Activated CD4-positive, alpha-beta memory T cell treated with anti-CD3 and anti-CD28 coated beads for 36 hours (primary cell): ENCODE measurements around the gene TANC1. TPM values are rescaled to one million over a fixed set of nuclear protein-coding genes. Genes with fewer than 3 reads are reported as not detected.
"Not testable (repeated sequence)": the region's sequence is repeated elsewhere in the genome, so short reads cannot be mapped to it uniquely, and the experiment has no call there.

Experiments used
- CTCF ChIA-PET: fragments of 350-600 bp; sonication (Branson Sonifier 250); formaldehyde crosslinking; loops from one replicate; lab custom pipeline; 2021; ENCODE audit warnings: antibody characterized with exemption, inconsistent platforms; lab: Charles Lee
- POLR2A ChIA-PET: fragments of 350-600 bp; sonication (Branson Sonifier 250); formaldehyde crosslinking; loops from one replicate; lab custom pipeline; 2021; ENCODE audit warnings: antibody characterized with exemption; lab: Charles Lee
- DNase-seq: peaks from one replicate; pipeline ENCODE4 v3.0.0-alpha.2; 2020
- H3K27ac Mint-ChIP-seq: one replicate; pipeline ENCODE4 v1.8.0; 2021; ENCODE audit warnings: mixed read lengths
- H3K27me3 Mint-ChIP-seq: one replicate; pipeline ENCODE4 v1.8.0; 2021; ENCODE audit warnings: mixed read lengths
- H3K36me3 Mint-ChIP-seq: one replicate; pipeline ENCODE4 v1.8.0; 2021; ENCODE audit warnings: mixed read lengths
- H3K4me1 Mint-ChIP-seq: one replicate; pipeline ENCODE4 v1.8.0; 2021; ENCODE audit warnings: low read depth, mixed read lengths
- H3K4me3 Mint-ChIP-seq: one replicate; pipeline ENCODE4 v1.8.0; 2021; ENCODE audit warnings: mild to moderate bottlenecking, mixed read lengths
- H3K9me3 Mint-ChIP-seq: one replicate; pipeline ENCODE4 v1.8.0; 2021; ENCODE audit warnings: mixed read lengths
- intact Hi-C: fragments of 100-400 bp; cut with micrococcal nuclease; formaldehyde crosslinking; loops from one replicate; pipeline ENCODE4 v1.15.1; 2023
- total RNA-seq, 2 experiments: library from RNA; stranded (reverse); gene quantifications; one replicate each; pipeline ENCODE4 v1.2.3, GENCODE V29; 2021

Gene TANC1
- total RNA-seq, 2 experiments from 2014 or later: 0.63 to 0.86 TPM

GRCh38 chr2:159091381-159091780 is 122.9 kb downstream of the TANC1 start:
- peaks cover 4% of the 10 kb centered on the region for H3K27me3 Mint-ChIP-seq
- no peak overlapping the region for H3K27ac Mint-ChIP-seq
- POLR2A ChIA-PET: no interaction called here
- DNase-seq: no peak
- peaks cover 2% of the 10 kb centered on the region for H3K36me3 Mint-ChIP-seq
- H3K4me1 Mint-ChIP-seq: peaks cover 32% of the 10 kb centered on the region
- intact Hi-C loops: loop anchor here (10.0 kb wide), 1 partner anchor 117 kb away; no protein-coding TSS in a partner anchor
- CTCF ChIA-PET: interaction anchor here (1.2 kb wide), 1 partner anchor 27 kb away, joined by 3 read pairs; no protein-coding TSS in a partner anchor
- H3K4me3 Mint-ChIP-seq: no peak overlapping the region
- H3K9me3 Mint-ChIP-seq: peaks cover 8% of the 10 kb centered on the region

- intact Hi-C loops: loop anchor here (10.0 kb wide), 1 partner anchor 117 kb away; no protein-coding TSS in a partner anchor
- H3K4me3 Mint-ChIP-seq: no peak overlapping the region
- CTCF ChIA-PET: interaction anchor here (1.2 to 1.4 kb wide), 2 partner anchors 25 to 27 kb away, joined by 3 to 5 read pairs; no protein-coding TSS in a partner anchor
- H3K4me1 Mint-ChIP-seq: peaks cover 28% of the 10 kb centered on the region
- peaks cover 14% of the 10 kb centered on the region for H3K9me3 Mint-ChIP-seq
- no peak for DNase-seq
- POLR2A ChIA-PET: no interaction called here
- peaks cover 4% of the 10 kb centered on the region for H3K27me3 Mint-ChIP-seq
- H3K36me3 Mint-ChIP-seq: peaks cover 2% of the 10 kb centered on the region
- no peak overlapping the region for H3K27ac Mint-ChIP-seq
Observed at GRCh38 chr2:159091976-159092375, 123.5 kb downstream of the TANC1 start.

DNA sequence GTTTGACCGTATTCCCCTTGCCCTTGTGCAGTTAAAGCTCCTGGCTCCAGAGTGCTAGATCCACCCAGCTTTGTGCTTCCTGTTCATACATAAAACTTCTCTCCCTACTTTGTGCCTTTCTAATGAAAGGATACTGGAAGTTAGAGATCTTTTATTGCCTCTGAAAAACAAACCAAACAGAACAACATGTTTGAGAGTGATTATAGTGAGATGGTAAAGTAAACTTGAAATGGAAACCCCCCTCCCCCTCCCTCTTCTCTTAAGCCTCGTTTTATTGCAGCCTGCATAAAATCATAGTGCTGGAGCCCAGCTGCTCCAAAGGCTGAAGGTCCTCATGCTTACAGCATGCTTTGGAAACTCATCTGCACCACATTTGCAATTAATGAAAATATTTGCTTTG is 125.1 kb downstream of the TANC1 start:
- intact Hi-C loops: loop anchor here (10.0 kb wide), 1 partner anchor 119 kb away; no protein-coding TSS in a partner anchor
- peaks cover 2% of the 10 kb centered on the region for H3K36me3 Mint-ChIP-seq
- peaks cover 4% of the 10 kb centered on the region for H3K27me3 Mint-ChIP-seq
- POLR2A ChIA-PET: no interaction called here
- no peak overlapping the region for H3K4me3 Mint-ChIP-seq
- peaks cover 16% of the 10 kb centered on the region for H3K9me3 Mint-ChIP-seq
- peaks cover 25% of the 10 kb centered on the region for H3K4me1 Mint-ChIP-seq
- CTCF ChIA-PET: interaction anchor here (0.5 kb wide), 1 partner anchor 168 kb away, joined by 3 read pairs; no protein-coding TSS in a partner anchor
- no peak for DNase-seq
- no peak overlapping the region for H3K27ac Mint-ChIP-seq

- ChIA-PET CTCF (interaction anchor here (1.5 kb wide), 1 partner anchor 25 kb away, joined by 3 read pairs; no protein-coding TSS in a partner anchor), POLR2A (no interaction called here)
- Mint-ChIP-seq H3K27ac (no peak overlapping the region), H3K27me3 (peaks cover 4% of the 10 kb centered on the region), H3K4me3 (no peak overlapping the region), H3K9me3 (peaks cover 16% of the 10 kb centered on the region), H3K36me3 (peaks cover 2% of the 10 kb centered on the region), H3K4me1 (peaks cover 29% of the 10 kb centered on the region)
- no peak for DNase-seq
- intact Hi-C loops: loop anchor here (10.0 kb wide), 1 partner anchor 119 kb away; no protein-coding TSS in a partner anchor
Observed at GRCh38 chr2:159094173-159094737, 125.8 kb downstream of the TANC1 start.

DNA sequence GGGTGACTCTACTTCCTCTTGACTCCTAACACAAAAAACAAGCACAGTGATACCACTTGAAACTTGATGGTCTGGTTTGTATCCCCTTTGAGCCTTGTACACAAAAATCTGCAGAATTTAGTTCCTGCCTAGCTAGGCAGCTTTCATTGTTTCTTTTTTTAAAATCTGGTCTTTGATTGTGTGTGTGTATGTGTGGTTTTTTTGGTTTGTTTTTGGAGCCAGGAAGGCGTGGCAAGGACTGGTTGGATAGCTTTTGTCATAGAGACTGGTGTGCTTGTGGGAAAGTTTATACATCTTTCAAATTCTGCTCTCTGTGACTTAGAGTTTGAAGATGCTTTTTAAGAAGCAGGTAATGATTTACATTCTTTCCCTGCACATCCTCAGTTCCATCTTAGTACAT is 127.4 kb downstream of the TANC1 start:
- H3K36me3 Mint-ChIP-seq: peaks cover 2% of the 10 kb centered on the region

DNA sequence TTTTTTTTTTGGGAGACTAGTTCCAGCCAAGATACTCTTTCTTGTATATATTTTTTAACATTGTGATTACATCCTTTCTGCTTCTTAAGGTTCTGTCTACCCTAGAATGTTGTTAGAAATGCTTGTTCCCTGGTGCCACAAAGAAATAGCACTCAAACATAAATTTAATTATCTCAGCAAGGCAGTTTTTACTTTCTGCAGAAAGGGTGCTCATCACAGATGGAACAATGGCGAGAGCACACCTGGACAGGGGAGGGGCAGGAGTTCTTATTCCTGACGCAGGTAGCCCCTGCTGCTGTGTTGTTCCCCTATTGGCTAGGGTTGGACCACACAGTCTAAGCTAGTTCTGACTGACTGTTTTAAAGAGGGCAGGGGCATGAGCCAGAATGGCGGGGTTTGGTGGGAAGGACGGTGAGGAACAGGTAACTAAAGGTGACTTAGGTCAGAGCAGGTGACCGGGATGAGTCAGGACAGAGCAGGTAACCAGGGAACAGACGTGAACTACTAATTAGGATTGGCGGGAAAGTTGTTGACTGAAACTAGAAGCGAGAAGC is 127.9 kb downstream of the TANC1 start:
- Mint-ChIP-seq H3K4me1 (peaks cover 22% of the 10 kb centered on the region), H3K9me3 (peaks cover 16% of the 10 kb centered on the region)
- H3K36me3 Mint-ChIP-seq, DNase-seq, POLR2A ChIA-PET, H3K27ac Mint-ChIP-seq, H3K27me3 Mint-ChIP-seq, H3K4me3 Mint-ChIP-seq, CTCF ChIA-PET: not testable (repeated sequence)
- intact Hi-C loops: loop anchor here (10.0 kb wide), 1 partner anchor 122 kb away; no protein-coding TSS in a partner anchor

More for the DNA sequence above, 127.4 kb downstream of the TANC1 start:
- Mint-ChIP-seq H3K27me3 (peaks cover 5% of the 10 kb centered on the region), H3K9me3 (peaks cover 16% of the 10 kb centered on the region), H3K27ac (no peak overlapping the region), H3K4me1 (peaks cover 25% of the 10 kb centered on the region), H3K4me3 (no peak overlapping the region)
- DNase-seq: no peak
- intact Hi-C loops: loop anchor here (10.0 kb wide), 1 partner anchor 121 kb away; no protein-coding TSS in a partner anchor
- CTCF ChIA-PET: interaction anchor here (1.5 kb wide), 1 partner anchor 23 kb away, joined by 3 read pairs; no protein-coding TSS in a partner anchor
- POLR2A ChIA-PET: no interaction called here

GRCh38 chr2:159096901-159097300 is 128.5 kb downstream of the TANC1 start:
- CTCF ChIA-PET: no interaction called here
- Mint-ChIP-seq H3K27me3 (peaks cover 5% of the 10 kb centered on the region), H3K36me3 (peaks cover 2% of the 10 kb centered on the region), H3K4me1 (peaks cover 17% of the 10 kb centered on the region), H3K9me3 (peaks cover 16% of the 10 kb centered on the region), H3K27ac (no peak overlapping the region), H3K4me3 (no peak overlapping the region)
- no peak for DNase-seq
- POLR2A ChIA-PET: no interaction called here
- intact Hi-C loops: loop anchor here (10.0 kb wide), 1 partner anchor 122 kb away; no protein-coding TSS in a partner anchor

DNA sequence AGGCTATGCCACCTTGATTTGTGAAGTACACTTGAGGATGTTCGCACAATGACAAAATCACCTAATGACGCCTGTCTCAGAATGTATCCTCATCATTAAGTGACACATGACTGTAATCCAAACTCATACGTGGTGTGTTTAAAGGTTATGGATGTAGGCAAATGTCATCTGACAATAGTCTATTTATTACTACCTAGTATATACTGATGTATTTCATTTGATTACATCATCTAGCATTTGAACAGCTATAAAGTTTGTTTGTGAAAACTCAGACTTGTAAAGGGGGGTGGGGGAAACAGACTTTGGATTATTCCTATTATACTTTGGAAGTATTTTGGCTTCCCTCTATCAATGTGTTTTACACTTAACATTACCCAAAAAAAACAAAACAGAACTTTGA is 129.9 kb downstream of the TANC1 start:
- no peak for DNase-seq
- ChIA-PET CTCF (no interaction called here), POLR2A (interaction anchor here (0.7 kb wide), 1 partner anchor 140 kb away, joined by 3 read pairs; no protein-coding TSS in a partner anchor)
- Mint-ChIP-seq H3K4me3 (no peak overlapping the region), H3K27me3 (peaks cover 5% of the 10 kb centered on the region), H3K4me1 (peaks cover 7% of the 10 kb centered on the region), H3K9me3 (peaks cover 16% of the 10 kb centered on the region), H3K36me3 (peaks cover 2% of the 10 kb centered on the region), H3K27ac (no peak overlapping the region)
- intact Hi-C loops: loop anchor here (10.0 kb wide), 1 partner anchor 124 kb away; no protein-coding TSS in a partner anchor

GRCh38 chr2:159098921-159099411 is 130.5 kb downstream of the TANC1 start:
- Mint-ChIP-seq H3K4me1 (peaks cover 4% of the 10 kb centered on the region), H3K4me3 (no peak overlapping the region), H3K27me3 (peaks cover 5% of the 10 kb centered on the region)

DNA sequence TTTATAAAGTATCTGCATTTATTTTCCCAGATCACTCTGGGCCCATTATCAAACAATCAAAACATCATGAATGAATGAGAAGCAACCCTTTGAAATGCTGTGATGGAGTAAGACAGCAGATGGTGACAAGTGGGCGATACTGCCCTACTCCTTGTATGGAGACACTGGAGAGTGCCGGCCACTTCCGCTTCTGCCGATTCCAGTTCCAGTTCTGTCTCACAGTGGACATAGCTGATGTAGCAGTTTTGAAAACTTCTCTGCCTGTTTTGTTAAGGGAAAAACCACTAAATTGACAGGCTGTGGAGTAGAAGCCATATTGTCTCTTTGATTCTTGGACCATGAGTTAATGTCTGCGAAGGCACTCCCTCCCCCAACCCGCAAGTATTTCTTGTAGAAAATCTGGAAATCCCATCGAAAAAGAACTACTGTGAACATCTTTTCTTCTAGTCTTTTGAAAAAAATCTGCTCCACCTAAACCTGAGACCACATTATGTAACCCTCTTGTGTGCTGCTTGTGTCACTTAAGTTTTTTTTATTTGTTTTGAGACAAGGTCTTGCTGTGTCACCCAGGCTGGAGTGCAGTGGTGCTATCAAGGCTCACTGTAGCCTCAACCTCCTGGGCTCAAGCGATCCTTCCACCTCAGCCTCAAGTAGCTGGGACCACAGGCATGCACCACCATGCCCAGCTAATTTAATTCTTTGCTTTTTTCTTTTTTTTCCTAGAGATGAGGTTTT is 133.5 kb downstream of the TANC1 start:
- Mint-ChIP-seq H3K4me1 (peaks cover 3% of the 10 kb centered on the region), H3K9me3 (peaks cover 3% of the 10 kb centered on the region), H3K36me3 (no peaks in the 10 kb centered on the region), H3K27me3 (peaks cover 2% of the 10 kb centered on the region), H3K4me3 (no peak overlapping the region), H3K27ac (no peak overlapping the region)
- intact Hi-C loops: no loop called here
- ChIA-PET POLR2A (no interaction called here), CTCF (no interaction called here)
- DNase-seq: no peak

More at GRCh38 chr2:159098921-159099411, 130.5 kb downstream of the TANC1 start:
- no peak for DNase-seq
- Mint-ChIP-seq H3K36me3 (peaks cover 2% of the 10 kb centered on the region), H3K9me3 (peaks cover 16% of the 10 kb centered on the region), H3K27ac (no peak overlapping the region)
- ChIA-PET POLR2A (no interaction called here), CTCF (interaction anchor here (2.2 kb wide), 1 partner anchor 20 kb away, joined by 7 read pairs; no protein-coding TSS in a partner anchor)
- intact Hi-C loops: loop anchor here (10.0 kb wide), 1 partner anchor 124 kb away; no protein-coding TSS in a partner anchor

- no peak for DNase-seq
- Mint-ChIP-seq H3K4me3 (no peak overlapping the region), H3K27ac (no peak overlapping the region), H3K36me3 (no peaks in the 10 kb centered on the region), H3K9me3 (no peaks in the 10 kb centered on the region), H3K4me1 (peaks cover 3% of the 10 kb centered on the region), H3K27me3 (peaks cover 7% of the 10 kb centered on the region)
- ChIA-PET CTCF (no interaction called here), POLR2A (no interaction called here)
- intact Hi-C loops: no loop called here
Observed at GRCh38 chr2:159103411-159103810, 135.0 kb downstream of the TANC1 start.
